Immature natural killer cell (primary cell): Measurements from ENCODE around the gene VSX1. TPM values are rescaled to one million over a fixed set of nuclear protein-coding genes. Genes with fewer than 3 reads are reported as not detected.

ENCODE experiments used
- DNase-seq, 3 donors: peaks; one replicate each; pipeline ENCODE4 v3.0.0; 2022; ENCODE audit warnings: mixed read lengths in 1 of 3
- H3K27ac Mint-ChIP-seq, 6 donors: one replicate each; pipeline ENCODE4 v1.8.0; 2020; ENCODE audit warnings: mixed read lengths in 6 of 6, mild to moderate bottlenecking in 5 of 6, inconsistent platforms in 4 of 6, moderate library complexity in 3 of 6
- H3K27me3 Mint-ChIP-seq, 3 donors: one replicate each; pipeline ENCODE4 v1.8.0; 2020 to 2021; ENCODE audit warnings: low read depth in 3 of 3, mild to moderate bottlenecking in 3 of 3, mixed read lengths in 3 of 3, moderate library complexity in 3 of 3, inconsistent platforms in 1 of 3
- H3K36me3 Mint-ChIP-seq, 3 donors: one replicate each; pipeline ENCODE4 v1.8.0; 2020; ENCODE audit warnings: mixed read lengths in 3 of 3, inconsistent platforms in 2 of 3, mild to moderate bottlenecking in 2 of 3
- H3K4me1 Mint-ChIP-seq, 2 donors: one replicate each; pipeline ENCODE4 v1.8.0; 2020; ENCODE audit warnings: inconsistent platforms in 2 of 2, mild to moderate bottlenecking in 2 of 2, mixed read lengths in 2 of 2, moderate library complexity in 1 of 2
- H3K4me3 Mint-ChIP-seq, 5 donors: one replicate each; pipeline ENCODE4 v1.8.0; 2020; ENCODE audit warnings: mild to moderate bottlenecking in 5 of 5, mixed read lengths in 5 of 5, inconsistent platforms in 3 of 5, moderate library complexity in 3 of 5
- H3K9me3 Mint-ChIP-seq, 6 donors: one replicate each; pipeline ENCODE4 v1.8.0; 2020; ENCODE audit warnings: mild to moderate bottlenecking in 6 of 6, mixed read lengths in 6 of 6, inconsistent platforms in 4 of 6, moderate library complexity in 3 of 6
- polyA plus RNA-seq, 3 donors: library from polyadenylated mRNA; unstranded; fragments of 300-500 nt; fragmentation: Illumina TruSeq; gene quantifications; one replicate each; pipeline ENCODE4 v1.2.3, GENCODE V29; 2021

VSX1 gene
- polyA plus RNA-seq = not detected

DNA sequence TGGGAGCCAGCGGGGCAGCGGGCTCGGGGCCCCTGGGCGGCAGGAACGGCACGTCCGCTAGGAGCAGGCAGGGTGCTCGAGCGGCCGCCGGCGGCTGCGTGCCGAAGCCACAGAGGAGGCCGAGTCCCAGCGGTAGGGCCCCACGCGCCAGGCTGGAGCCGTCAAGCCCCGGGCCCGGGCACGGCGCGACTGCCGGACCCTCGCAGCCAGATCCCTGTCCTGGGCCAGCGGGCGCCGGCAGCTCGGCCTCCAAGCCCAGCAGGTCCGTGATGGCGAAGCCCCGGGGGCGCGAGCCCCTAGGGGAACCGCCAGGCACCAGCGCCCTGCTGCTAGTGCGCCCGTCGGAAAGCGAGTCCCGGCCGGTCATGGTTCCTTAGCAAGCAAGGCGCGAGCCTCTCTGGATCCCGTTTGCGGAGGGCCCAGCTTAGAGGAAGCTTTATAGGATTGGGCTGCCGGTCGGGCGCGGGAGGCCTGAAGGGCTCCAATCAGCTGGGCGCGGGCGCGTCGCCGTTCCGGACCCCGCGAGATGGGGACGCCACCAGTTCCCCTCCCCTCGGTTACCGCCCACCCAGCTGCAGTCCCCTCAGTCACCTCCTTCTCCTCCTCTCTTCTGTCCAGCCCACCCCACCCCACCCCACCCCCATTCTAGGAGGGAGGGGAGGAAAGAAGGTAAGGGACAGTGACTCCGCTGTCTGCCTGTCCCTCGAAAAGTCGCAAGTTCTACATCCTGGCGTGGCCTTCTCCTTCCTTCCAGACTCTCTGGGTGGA is at the start of gene VSX1:
VSX1 (minus strand) TSS at position 412 of the 768 bp plus-strand sequence; CDS start at position 367, 45 bp downstream.
- Mint-ChIP-seq H3K27ac (no peak within 1 kb of the TSS), H3K9me3 (no peaks in the 10 kb centered on the region), H3K4me1 (peaks cover 0 to 8% of the 10 kb centered on the region in 2 donors), H3K4me3 (peak within 1 kb of the TSS in 1 of 5 donors; percentile 24), H3K27me3 (peaks cover 40 to 58% (median 44%) of the 10 kb centered on the region in 3 donors), H3K36me3 (peaks cover 0 to 12% (median 4%) of the 10 kb centered on the region in 3 donors)
- no peak for DNase-seq

DNA sequence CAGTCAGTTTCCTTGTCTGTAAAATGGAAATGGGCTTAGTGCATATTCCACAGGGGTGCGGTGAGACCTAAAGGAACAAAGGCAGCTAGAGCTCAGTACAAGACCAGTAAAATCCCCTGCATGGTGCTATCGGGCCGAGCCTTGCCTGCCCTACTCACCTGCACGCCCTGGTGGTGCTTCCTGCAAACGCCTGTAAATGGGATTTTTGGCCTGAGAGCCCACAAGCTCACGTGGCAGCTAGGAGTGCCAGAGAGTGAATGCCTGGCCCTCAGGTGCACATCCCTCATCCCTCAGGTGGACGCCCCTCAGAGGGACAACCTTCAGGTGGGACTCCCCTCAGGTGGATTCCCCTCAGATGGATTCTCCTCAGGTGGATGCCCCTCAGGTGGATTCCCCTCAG is 48.0 kb upstream of the VSX1 start:
- no peak for DNase-seq
- no peak overlapping the region for H3K27ac Mint-ChIP-seq
- H3K9me3 Mint-ChIP-seq = no peaks in the 10 kb centered on the region
- H3K4me1 Mint-ChIP-seq = no peaks in the 10 kb centered on the region
- H3K27me3 Mint-ChIP-seq = peaks cover 3 to 6% (median 4%) of the 10 kb centered on the region in 3 donors
- no peak overlapping the region for H3K4me3 Mint-ChIP-seq
- H3K36me3 Mint-ChIP-seq = no peaks in the 10 kb centered on the region

DNA sequence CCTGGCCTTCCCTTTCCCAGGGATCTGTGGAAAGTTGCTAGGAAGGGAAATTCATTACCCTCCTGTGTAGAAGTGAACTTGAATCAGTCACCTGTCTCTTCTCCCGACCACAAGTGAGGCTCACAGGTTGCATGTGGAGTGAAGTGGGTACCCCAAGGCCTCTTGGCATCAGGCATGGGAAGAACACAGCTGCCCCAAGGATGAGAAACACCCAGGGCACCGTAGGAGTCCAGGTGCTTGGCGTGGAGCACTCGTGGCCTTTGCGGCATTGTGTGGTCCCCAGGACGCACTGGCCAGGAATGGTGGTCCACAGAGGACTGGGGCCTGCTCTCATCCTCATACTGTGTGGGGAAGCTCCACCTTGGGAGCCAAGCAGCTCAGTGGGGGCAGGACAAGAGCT is 47.5 kb upstream of the VSX1 start:
- Mint-ChIP-seq H3K4me3 (no peak overlapping the region), H3K27ac (no peak overlapping the region), H3K27me3 (peaks cover 2 to 6% (median 4%) of the 10 kb centered on the region in 3 donors), H3K4me1 (no peaks in the 10 kb centered on the region), H3K9me3 (no peaks in the 10 kb centered on the region), H3K36me3 (no peaks in the 10 kb centered on the region)
- DNase-seq = no peak

DNA sequence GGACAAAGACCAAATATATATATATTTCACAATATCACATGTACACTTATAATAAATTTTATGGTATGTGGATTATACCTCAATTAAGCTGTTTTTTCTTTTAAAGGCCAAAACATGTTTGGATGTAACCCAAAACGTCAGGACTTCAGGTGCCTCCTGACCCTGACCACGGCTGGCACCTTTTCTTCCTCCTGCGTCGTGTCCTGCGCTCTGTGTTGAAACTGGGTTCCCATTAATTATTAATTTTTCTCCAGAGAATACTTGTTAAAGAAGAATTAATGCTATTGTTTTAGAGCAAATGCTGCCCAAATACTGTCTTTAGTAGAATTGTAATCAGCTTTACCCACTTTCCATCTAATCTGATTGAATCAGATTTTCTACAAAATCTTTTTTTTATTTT is 46.7 kb upstream of the VSX1 start:
- no peaks in the 10 kb centered on the region for H3K4me1 Mint-ChIP-seq
- no peak overlapping the region for H3K4me3 Mint-ChIP-seq
- no peak for DNase-seq
- H3K36me3 Mint-ChIP-seq = no peaks in the 10 kb centered on the region
- H3K27ac Mint-ChIP-seq = no peak overlapping the region
- H3K27me3 Mint-ChIP-seq = peaks cover 2 to 6% (median 6%) of the 10 kb centered on the region in 3 donors
- no peaks in the 10 kb centered on the region for H3K9me3 Mint-ChIP-seq

DNA sequence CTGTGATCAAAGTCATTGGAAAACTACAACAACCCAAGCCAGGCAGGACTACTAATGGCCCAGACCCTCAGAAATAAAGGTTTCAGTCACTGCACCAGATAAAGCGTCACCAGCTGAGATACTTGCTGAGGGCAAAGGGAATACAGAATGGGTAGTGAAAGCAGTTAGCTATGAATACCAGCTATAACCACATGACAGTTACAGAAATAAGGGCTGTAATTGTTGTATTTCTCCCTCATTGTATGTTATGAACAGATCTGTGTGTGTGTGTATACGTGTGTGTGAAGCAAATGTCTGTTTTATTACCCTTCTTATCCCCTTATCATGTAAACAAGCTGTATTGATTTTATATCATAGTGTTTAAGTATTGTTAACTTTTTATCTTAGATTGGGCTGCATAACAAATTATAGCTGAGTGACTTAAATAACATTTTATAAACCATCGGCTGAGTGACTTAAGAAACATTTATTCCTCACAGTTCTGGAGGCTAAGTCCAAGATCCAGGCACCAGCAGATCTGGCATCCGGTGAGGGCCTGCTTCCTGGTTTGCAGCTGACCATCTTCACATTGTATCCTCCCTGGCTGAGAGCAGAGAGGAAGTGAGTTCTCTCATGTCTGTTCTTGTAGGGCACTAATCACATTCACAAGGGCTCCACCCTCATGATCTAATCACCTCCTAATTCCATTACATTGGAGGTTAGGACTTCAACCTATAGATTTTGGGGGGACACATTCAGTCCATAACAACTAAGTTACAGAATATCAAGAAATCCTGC is 46.0 kb upstream of the VSX1 start:
- Mint-ChIP-seq H3K27me3 (peaks cover 0 to 6% (median 6%) of the 10 kb centered on the region in 3 donors), H3K27ac (no peak overlapping the region), H3K36me3 (no peaks in the 10 kb centered on the region), H3K4me3 (no peak overlapping the region), H3K9me3 (no peaks in the 10 kb centered on the region), H3K4me1 (no peaks in the 10 kb centered on the region)
- DNase-seq = no peak

DNA sequence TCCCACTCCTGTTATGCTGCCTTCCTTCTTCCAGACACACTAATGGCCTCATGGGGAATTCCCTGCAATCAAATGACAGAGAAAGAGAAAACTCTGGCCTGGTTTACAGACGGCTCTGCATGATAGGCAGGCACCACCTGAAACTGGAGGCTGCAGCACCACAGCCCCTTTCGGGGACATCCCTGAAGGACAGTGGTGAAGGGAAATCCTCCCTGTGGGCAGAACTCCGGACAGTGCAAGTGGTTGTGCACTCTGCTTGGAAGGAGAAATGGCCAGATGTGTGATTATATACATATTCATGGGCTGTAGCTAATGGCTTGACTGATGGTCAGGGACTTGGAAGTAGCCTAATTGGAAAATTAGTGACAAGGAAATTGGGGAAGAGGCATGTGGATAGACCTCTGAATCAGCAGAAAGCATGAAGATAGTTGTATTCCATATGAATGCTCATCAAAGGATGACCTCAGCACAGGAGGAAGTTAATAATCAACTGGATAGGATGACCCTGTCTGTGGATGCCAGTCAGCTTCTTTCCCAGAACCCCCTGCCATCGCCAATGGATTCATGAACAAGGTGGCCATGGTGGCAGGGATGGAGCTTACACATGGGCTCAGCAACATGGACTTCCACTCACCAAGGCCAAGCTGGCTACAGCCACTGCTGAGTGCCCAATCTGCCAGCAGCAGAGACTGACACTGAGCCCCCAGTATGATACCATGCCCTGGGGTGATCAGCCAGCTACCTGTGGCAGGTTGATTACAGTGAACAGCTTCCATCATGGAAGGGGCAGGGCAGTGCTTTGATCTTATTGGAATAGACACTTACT is 44.5 kb upstream of the VSX1 start:
- no peak for DNase-seq
- Mint-ChIP-seq H3K9me3 (no peaks in the 10 kb centered on the region), H3K36me3 (no peaks in the 10 kb centered on the region), H3K27ac (no peak overlapping the region), H3K4me3 (no peak overlapping the region), H3K4me1 (no peaks in the 10 kb centered on the region), H3K27me3 (peaks cover 2 to 10% (median 6%) of the 10 kb centered on the region in 3 donors)

DNA sequence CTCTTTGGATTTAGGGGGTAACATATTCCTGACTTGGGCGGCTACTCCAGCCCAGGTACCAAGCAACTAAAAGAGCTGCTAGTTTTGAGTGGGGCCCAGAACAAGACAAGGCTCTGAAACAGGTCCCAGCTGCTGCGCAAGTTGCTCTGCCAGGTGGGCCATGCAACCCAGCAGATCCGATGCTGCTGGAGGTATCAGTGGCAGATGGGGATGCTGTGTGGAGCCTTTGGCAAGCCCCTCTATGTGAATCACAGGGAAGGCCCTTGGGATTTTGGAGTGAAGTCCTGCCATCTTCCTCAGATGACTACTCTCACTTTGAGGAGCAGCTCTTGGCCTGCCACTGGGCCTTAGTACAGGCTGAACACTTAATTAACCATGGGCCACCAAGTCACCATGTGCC is 43.7 kb upstream of the VSX1 start:
- H3K4me3 Mint-ChIP-seq = no peak overlapping the region
- peaks cover 2 to 7% (median 3%) of the 10 kb centered on the region in 3 donors for H3K27me3 Mint-ChIP-seq
- no peaks in the 10 kb centered on the region for H3K36me3 Mint-ChIP-seq
- no peaks in the 10 kb centered on the region for H3K4me1 Mint-ChIP-seq
- no peaks in the 10 kb centered on the region for H3K9me3 Mint-ChIP-seq
- no peak for DNase-seq
- no peak overlapping the region for H3K27ac Mint-ChIP-seq

DNA sequence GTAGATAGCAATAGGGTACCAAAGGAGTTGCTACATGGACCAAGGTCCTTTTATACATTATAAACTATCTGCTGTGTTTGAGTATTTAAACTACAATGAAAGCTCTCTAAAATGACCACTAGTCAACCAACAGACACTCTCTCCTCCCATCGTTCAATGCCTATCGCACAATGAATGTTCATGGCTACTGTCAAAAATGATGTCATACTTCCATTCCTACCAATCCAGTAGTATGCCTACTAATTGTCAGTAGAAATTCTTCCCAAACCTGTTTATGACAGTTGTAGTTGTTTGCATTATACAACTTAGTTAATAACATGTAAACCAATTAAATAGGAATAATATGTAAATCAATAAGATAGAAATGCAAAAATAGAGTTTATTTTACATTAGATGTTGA is 39.0 kb upstream of the VSX1 start:
- Mint-ChIP-seq H3K9me3 (no peaks in the 10 kb centered on the region), H3K27me3 (peaks cover 0 to 9% (median 8%) of the 10 kb centered on the region in 3 donors), H3K4me3 (no peak overlapping the region), H3K4me1 (no peaks in the 10 kb centered on the region), H3K36me3 (no peaks in the 10 kb centered on the region), H3K27ac (no peak overlapping the region)
- DNase-seq = no peak

DNA sequence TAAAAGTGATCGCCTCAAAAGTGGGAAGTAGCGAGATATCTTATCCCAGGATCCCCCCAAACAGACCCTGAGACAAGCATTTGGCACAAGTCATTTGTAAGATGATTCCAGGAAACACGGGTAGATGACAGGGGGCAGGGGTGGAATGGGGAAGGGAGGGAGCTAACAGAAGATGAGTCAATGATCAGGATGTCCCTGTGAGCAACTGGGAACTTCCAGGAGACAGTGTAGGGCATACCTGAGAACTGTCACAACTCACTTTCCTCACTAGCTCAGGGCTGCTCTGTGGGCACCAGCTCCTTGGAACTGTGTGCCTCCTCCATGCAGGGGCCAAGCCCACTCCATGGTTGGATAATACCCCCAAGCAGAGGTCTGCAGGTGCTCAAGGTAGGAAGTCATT is 38.5 kb upstream of the VSX1 start:
- no peaks in the 10 kb centered on the region for H3K36me3 Mint-ChIP-seq
- H3K4me3 Mint-ChIP-seq = no peak overlapping the region
- peaks cover 0 to 11% (median 10%) of the 10 kb centered on the region in 3 donors for H3K27me3 Mint-ChIP-seq
- no peaks in the 10 kb centered on the region for H3K4me1 Mint-ChIP-seq
- H3K27ac Mint-ChIP-seq = no peak overlapping the region
- DNase-seq = no peak
- no peaks in the 10 kb centered on the region for H3K9me3 Mint-ChIP-seq

DNA sequence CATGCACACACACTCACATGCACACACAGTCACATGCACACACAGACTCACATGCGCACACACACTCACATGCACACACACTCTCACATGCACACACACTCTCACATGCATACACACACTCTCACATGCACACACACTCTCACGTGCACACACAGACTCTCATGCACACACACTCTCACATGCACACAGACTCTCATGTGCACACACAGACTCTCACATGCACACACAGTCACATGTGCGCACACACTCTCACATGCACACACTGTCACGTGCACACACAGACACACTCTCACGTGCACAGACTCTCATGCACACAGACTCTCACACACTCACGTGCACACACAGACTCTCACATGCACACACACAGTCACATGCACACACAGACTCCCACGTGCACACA is 36.6 kb upstream of the VSX1 start:
- peaks cover 3 to 11% (median 10%) of the 10 kb centered on the region in 3 donors for H3K27me3 Mint-ChIP-seq
- H3K27ac Mint-ChIP-seq = no peak overlapping the region
- H3K4me1 Mint-ChIP-seq = no peaks in the 10 kb centered on the region
- no peak overlapping the region for H3K4me3 Mint-ChIP-seq
- no peaks in the 10 kb centered on the region for H3K9me3 Mint-ChIP-seq
- H3K36me3 Mint-ChIP-seq = no peaks in the 10 kb centered on the region
- DNase-seq = no peak

DNA sequence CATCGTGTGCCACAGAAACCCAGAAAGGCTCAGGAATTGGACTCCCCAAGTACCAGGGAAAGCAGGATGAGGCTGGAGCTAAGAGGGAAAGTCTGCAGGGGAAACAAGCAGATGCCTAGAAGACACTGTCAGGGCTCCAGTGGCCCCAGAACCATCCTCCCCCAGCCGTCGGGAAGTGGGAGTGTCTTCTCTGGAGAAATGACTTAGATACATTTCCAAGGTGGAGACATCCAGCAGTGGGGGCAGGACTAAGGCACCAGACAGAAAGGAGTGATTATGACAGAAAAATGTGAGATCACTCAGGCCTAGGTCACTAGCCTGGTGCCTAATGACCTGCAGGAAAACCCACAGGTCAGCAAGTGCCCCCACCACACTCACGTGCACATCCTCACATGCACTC is 36.0 kb upstream of the VSX1 start:
- H3K27ac Mint-ChIP-seq = no peak overlapping the region
- no peak for DNase-seq
- H3K36me3 Mint-ChIP-seq = no peaks in the 10 kb centered on the region
- peaks cover 3 to 13% (median 10%) of the 10 kb centered on the region in 3 donors for H3K27me3 Mint-ChIP-seq
- H3K4me1 Mint-ChIP-seq = no peaks in the 10 kb centered on the region
- H3K4me3 Mint-ChIP-seq = no peak overlapping the region
- H3K9me3 Mint-ChIP-seq = no peaks in the 10 kb centered on the region

DNA sequence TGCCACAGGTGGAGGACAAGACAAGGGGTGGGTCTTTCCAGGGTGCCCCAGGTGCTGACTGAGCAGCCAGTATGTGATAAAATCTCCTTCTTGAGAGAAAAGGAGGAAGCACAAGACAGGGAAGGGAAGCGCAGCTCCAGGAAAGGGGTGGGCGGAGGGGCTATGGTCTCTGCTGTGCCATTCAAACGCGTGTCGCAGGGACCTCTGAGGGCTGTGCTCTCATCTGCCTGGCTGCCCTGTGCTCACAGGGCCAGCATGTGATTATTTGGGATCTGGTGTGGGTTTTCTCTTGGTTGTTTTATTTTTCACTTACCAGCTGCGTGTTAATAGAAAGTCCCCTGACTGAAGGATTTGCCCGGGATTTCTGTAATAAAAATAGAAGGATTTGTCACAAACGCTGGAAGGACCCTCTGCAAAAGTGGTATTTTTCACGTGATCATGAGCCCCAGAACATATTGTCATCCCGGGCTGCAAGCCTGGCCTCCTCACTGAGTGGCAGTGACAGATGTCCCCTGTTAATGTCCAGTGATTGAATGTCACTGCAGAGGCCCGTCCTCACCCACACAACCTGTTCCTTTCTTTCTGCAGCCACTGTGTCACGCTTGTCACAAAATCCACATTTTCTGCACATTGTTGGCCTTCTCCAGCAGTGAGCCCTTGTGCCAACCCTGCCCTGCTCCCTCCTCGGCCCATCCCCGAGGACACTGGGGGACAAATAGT is 35.0 kb upstream of the VSX1 start:
- H3K4me1 Mint-ChIP-seq = no peaks in the 10 kb centered on the region
- H3K36me3 Mint-ChIP-seq = no peaks in the 10 kb centered on the region
- H3K4me3 Mint-ChIP-seq = no peak overlapping the region
- H3K27me3 Mint-ChIP-seq = peaks cover 3 to 11% (median 7%) of the 10 kb centered on the region in 3 donors
- no peak for DNase-seq
- H3K27ac Mint-ChIP-seq = no peak overlapping the region
- H3K9me3 Mint-ChIP-seq = no peaks in the 10 kb centered on the region

DNA sequence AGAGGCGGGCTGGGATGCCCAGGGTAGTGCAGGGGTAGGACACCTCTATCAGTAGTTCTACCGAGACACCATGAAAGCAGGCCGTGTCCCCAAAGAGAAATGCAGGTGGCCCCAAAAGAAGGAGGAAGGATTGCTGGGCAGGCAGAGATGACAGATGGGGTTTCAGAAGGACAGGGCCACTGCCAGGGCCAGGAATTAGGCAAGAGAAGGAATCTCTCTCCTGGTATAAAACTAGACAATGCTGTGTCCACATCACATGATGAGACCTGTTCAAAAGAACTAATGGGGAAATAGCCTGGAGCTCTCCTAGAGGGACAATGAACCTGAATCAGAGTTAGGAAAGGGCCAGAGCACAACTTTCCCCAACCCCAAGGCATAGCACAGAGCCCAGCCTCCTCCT is 21.6 kb upstream of the VSX1 start:
- Mint-ChIP-seq H3K27me3 (peaks cover 1 to 21% (median 3%) of the 10 kb centered on the region in 3 donors), H3K9me3 (no peaks in the 10 kb centered on the region), H3K4me3 (no peak overlapping the region), H3K4me1 (peaks cover 0 to 2% of the 10 kb centered on the region in 2 donors), H3K36me3 (no peaks in the 10 kb centered on the region), H3K27ac (no peak overlapping the region)
- no peak for DNase-seq
